GM18858 (cell line): ENCODE data around the gene PRSS50.

ENCODE experiments used
- ATAC-seq: cut with Tn5 transposase; IDR thresholded peaks from one replicate; pipeline ENCODE4 v1.9.1; 2021; ENCODE audit not compliant: unreplicated experiment

Gene PRSS50

GRCh38 chr3:46725621-46726314 lies 8.1 kb upstream of the PRSS50 start:
- no peak for ATAC-seq

GRCh38 chr3:46724424-46724823 lies 6.8 kb upstream of the PRSS50 start:
- no peak for ATAC-seq

GRCh38 chr3:46722443-46722842 lies 4.8 kb upstream of the PRSS50 start:
- ATAC-seq: no peak

- no peak for ATAC-seq
These were observed 3.3 kb upstream of the PRSS50 start for GRCh38 chr3:46721009-46721408.

- no peak for ATAC-seq
These were observed 2.1 kb upstream of the PRSS50 start for GRCh38 chr3:46719735-46720271.

- no peak for ATAC-seq
These were observed 1.4 kb upstream of the PRSS50 start for GRCh38 chr3:46719044-46719565.

- ATAC-seq: no peak
These were observed 918 bp downstream of the PRSS50 start for GRCh38 chr3:46716461-46717441.

- no peak for ATAC-seq
These were observed 2.0 kb downstream of the PRSS50 start for GRCh38 chr3:46715507-46716175.

GRCh38 chr3:46714728-46715506 lies 2.8 kb downstream of the PRSS50 start:
- ATAC-seq: no peak

- ATAC-seq: no peak
These were observed 3.6 kb downstream of the PRSS50 start for GRCh38 chr3:46713898-46714552.

GRCh38 chr3:46713050-46713897 lies 4.4 kb downstream of the PRSS50 start:
- ATAC-seq: no peak

- ATAC-seq: no peak
These were observed 5.2 kb downstream of the PRSS50 start for GRCh38 chr3:46712191-46713049.

GRCh38 chr3:46711760-46712159 lies 5.9 kb downstream of the PRSS50 start:
- no peak for ATAC-seq

- ATAC-seq: no peak
These were observed 6.4 kb downstream of the PRSS50 start for GRCh38 chr3:46711305-46711704.

- no peak for ATAC-seq
These were observed 6.9 kb downstream of the PRSS50 start for GRCh38 chr3:46710671-46711295.

- ATAC-seq: no peak
These were observed 7.4 kb downstream of the PRSS50 start for GRCh38 chr3:46710229-46710628.

GRCh38 chr3:46709721-46710120 lies 7.9 kb downstream of the PRSS50 start:
- ATAC-seq: no peak
